ENCODE results near the gene BBS7.

- TF ChIP-seq CTCF (IDR thresholded peaks at IDR 0.05) (no peak), POLR2A (IDR thresholded peaks at IDR 0.05) (no peak)
These were observed 8.9 kb upstream of the BBS7 start for GRCh38 chr4:121879135-121879534.

Data from testis (tissue), 2 donors.